ENCODE results near the gene SPAAR.

GRCh38 chr9:35906923-35907699 lies 2.2 kb upstream of the SPAAR start:
- TF ChIP-seq CTCF (IDR thresholded peaks at IDR 0.05; ENCODE audit: low read length) (no peak), EZH2 (IDR thresholded peaks at IDR 0.05; ENCODE audit: borderline replicate concordance, low read length) (no peak)
